Endothelial cell of umbilical vein (primary cell): ENCODE data around the gene SLC22A4. TPM values are rescaled to one million over a fixed set of nuclear protein-coding genes. Genes with fewer than 3 reads are reported as not detected.

ENCODE experiments used
- BruUV-seq: library from RNA; stranded (reverse); fragments of 400-500 nt; replicated peaks from 2 replicates; lab custom pipeline; 2021; lab: Mats Ljungman, UMichigan
- CTCF ChIA-PET: fragments of 300-600, 350-600 bp; sonication (Branson Sonifier 250); formaldehyde crosslinking; loops from one replicate; lab custom pipeline; 2021; ENCODE audit warnings: antibody characterized with exemption, inconsistent platforms; lab: Charles Lee
- POLR2A ChIA-PET: fragments of 300-600, 350-600 bp; sonication (Branson Sonifier 250); formaldehyde crosslinking; loops from one replicate; lab custom pipeline; 2021; ENCODE audit warnings: antibody characterized with exemption, inconsistent platforms; lab: Charles Lee
- DNase-seq: peaks from one replicate; pipeline ENCODE4 v3.0.0-alpha.2; 2011; ENCODE audit warnings: low read depth, low spot score
- FAIRE-seq: peaks from 2 replicates; lab custom pipeline; 2011; peaks lifted over from hg19 to GRCh38; lab: Jason Lieb, UNC
- H2AFZ ChIP-seq: 2 replicates; pipeline ENCODE4 v1.6.0; 2012; ENCODE audit warnings: low read depth, low read length, control low read depth, inconsistent platforms
- H3K27ac ChIP-seq: 2 replicates; pipeline ENCODE4 v1.5.1; 2011; ENCODE audit warnings: low read depth, mild to moderate bottlenecking, control low read depth, low read length, moderate library complexity; ENCODE audit not compliant: insufficient read depth
- H3K27me3 ChIP-seq, 2 experiments: 2 replicates each; pipeline versions ENCODE4 v1.6.0 to v1.6.1; 2011; ENCODE audit warnings: low read length in 2 of 2, mixed read lengths in 1 of 2; ENCODE audit not compliant: control insufficient read depth in 2 of 2, insufficient read depth in 2 of 2
- H3K36me3 ChIP-seq, 2 experiments: 2 replicates in 1 of 2; 3 replicates in 1 of 2; pipeline ENCODE4 v1.5.1; 2011; ENCODE audit warnings: low read length in 2 of 2, mild to moderate bottlenecking in 1 of 2, moderate library complexity in 1 of 2; ENCODE audit not compliant: control insufficient read depth in 2 of 2, insufficient read depth in 2 of 2; ENCODE audit errors: extremely low read depth in 1 of 2
- H3K4me1 ChIP-seq: 3 replicates; pipeline ENCODE4 v1.5.1; 2011; ENCODE audit warnings: mild to moderate bottlenecking, low read length; ENCODE audit not compliant: control insufficient read depth, insufficient read depth; ENCODE audit errors: extremely low read depth
- H3K4me2 ChIP-seq: 2 replicates; pipeline ENCODE4 v1.6.1; 2011; ENCODE audit warnings: low read length, control low read depth, mixed read lengths; ENCODE audit not compliant: insufficient read depth
- H3K4me3 ChIP-seq, 3 experiments: fragments of 200-600 bp in 1 of 3; sonication (generic), shearing (Covaris generic) in 1 of 3; replicated peaks in 1 of 3; 2 replicates each; pipeline ENCODE4 v1.5.1; 2011 to 2016; ENCODE audit warnings: control low read depth in 3 of 3, low read length in 3 of 3, mild to moderate bottlenecking in 2 of 3, inconsistent platforms in 1 of 3, low read depth in 1 of 3, moderate library complexity in 1 of 3; ENCODE audit not compliant: insufficient read depth in 1 of 3
- H3K79me2 ChIP-seq: 2 replicates; pipeline ENCODE4 v1.6.0; 2012; ENCODE audit warnings: low read length, inconsistent platforms; ENCODE audit not compliant: control insufficient read depth, insufficient read depth
- H3K9ac ChIP-seq: replicated peaks from 2 replicates; pipeline ENCODE3; 2011; ENCODE audit warnings: low read length, control low read depth; ENCODE audit not compliant: insufficient read depth; ENCODE audit errors: extremely low read depth
- H3K9me1 ChIP-seq: replicated peaks from 3 replicates; pipeline ENCODE4 v1.6.0; 2011; ENCODE audit warnings: mild to moderate bottlenecking, low read length; ENCODE audit not compliant: control insufficient read depth, insufficient read depth; ENCODE audit errors: extremely low read depth
- H3K9me3 ChIP-seq: replicated peaks from 2 replicates; pipeline ENCODE4 v1.5.1; 2012; ENCODE audit warnings: low read length, inconsistent platforms; ENCODE audit not compliant: control insufficient read depth, insufficient read depth
- H4K20me1 ChIP-seq: replicated peaks from 2 replicates; pipeline ENCODE3; 2011; ENCODE audit warnings: mild to moderate bottlenecking, low read length; ENCODE audit not compliant: control insufficient read depth, insufficient read depth; ENCODE audit errors: extremely low read depth
- EZH2 ChIP-seq: IDR thresholded peaks from 2 replicates; pipeline ENCODE4 v1.6.1; 2012; ENCODE audit warnings: borderline replicate concordance, low read depth, mild to moderate bottlenecking, moderate library complexity, low read length, inconsistent platforms; ENCODE audit not compliant: severe bottlenecking
- FOS ChIP-seq: IDR thresholded peaks from 2 replicates; pipeline ENCODE4 v1.6.1; 2011; ENCODE audit warnings: mild to moderate bottlenecking, low read length, moderate library complexity, borderline replicate concordance; ENCODE audit not compliant: insufficient read depth
- GATA2 ChIP-seq: IDR thresholded peaks from 2 replicates; pipeline ENCODE4 v1.7.0; 2011; ENCODE audit warnings: low read depth, mild to moderate bottlenecking, moderate library complexity, mixed read lengths, low read length; ENCODE audit not compliant: insufficient read length, insufficient read depth
- MYC ChIP-seq: IDR thresholded peaks from one replicate; pipeline ENCODE4 v1.6.1; 2011; ENCODE audit warnings: mild to moderate bottlenecking, low read depth, low read length
- POLR2A ChIP-seq: IDR thresholded peaks from 2 replicates; pipeline ENCODE4 v1.6.1; 2012; ENCODE audit warnings: low read depth, mild to moderate bottlenecking, control low read depth, low read length
- POLR2AphosphoS5 ChIP-seq: IDR thresholded peaks from 2 replicates; pipeline ENCODE4 v1.6.1; 2012; ENCODE audit warnings: low read depth, mild to moderate bottlenecking, control low read depth, low read length, moderate library complexity; ENCODE audit not compliant: insufficient read depth
- dilution Hi-C: fragments of 300-500 bp; cut with MboI; formaldehyde crosslinking; loops from one replicate; pipeline ENCODE4 v1.15.0; 2019; ENCODE audit warnings: low sequenced_read_pairs; ENCODE audit not compliant: extremely low pct_ligation_motif_present
- intact Hi-C: fragments of 100-400 bp; cut with micrococcal nuclease; formaldehyde crosslinking; loops from one replicate; pipeline ENCODE4 v1.10.0; 2022
- polyA plus RNA-seq, 4 experiments: library from polyadenylated mRNA; depleted of rRNA in 3 of 4; stranded (reverse) in 3 of 4; unstranded in 1 of 4; fragments of >200 nt; gene quantifications; 2 replicates each; pipeline versions ENCODE4 v1.2.1 to v1.2.3, GENCODE V29; 2011 to 2012; ENCODE audit warnings: missing spikeins in 1 of 4
- total RNA-seq: library from RNA; stranded (reverse); gene quantifications from 2 replicates; pipeline ENCODE4 v1.2.3, GENCODE V29; 2021

Gene SLC22A4
- total and polyA plus RNA-seq, 2 donors (not counting 3 experiments of a cell fraction or from before 2014, with no cell fraction given): 4.9 to 6.9 TPM

- H3K27ac ChIP-seq: no peak overlapping the region
- H3K9ac ChIP-seq: no peak overlapping the region
- ChIA-PET POLR2A (no interaction called here), CTCF (interaction anchor here (1.2 to 2.2 kb wide), 3 partner anchors 9 to 135 kb away, joined by 3 to 8 read pairs (median 4); no protein-coding TSS in a partner anchor)
- DNase-seq: no peak
- no peak overlapping the region for H3K4me2 ChIP-seq
- no peaks in the 10 kb centered on the region for H3K9me3 ChIP-seq
- dilution Hi-C loops: no loop called here
- intact Hi-C loops: no loop called here
- no peak overlapping the region for H3K4me3 ChIP-seq
- no TSS peak for BruUV-seq
- H4K20me1 ChIP-seq: no peaks in the 10 kb centered on the region
- no peaks in the 10 kb centered on the region for H3K9me1 ChIP-seq
- TF ChIP-seq GATA2 (no peak), FOS (no peak), POLR2AphosphoS5 (no peak)
- H2AFZ ChIP-seq: no peak overlapping the region
- no peak for FAIRE-seq
- no peaks in the 10 kb centered on the region for H3K36me3 ChIP-seq
- H3K79me2 ChIP-seq: no peaks in the 10 kb centered on the region
- no peaks in the 10 kb centered on the region for H3K27me3 ChIP-seq
- peaks cover 5% of the 10 kb centered on the region for H3K4me1 ChIP-seq
These were observed 78.3 kb downstream of the SLC22A4 start for GRCh38 chr5:132372542-132372941.

- ChIA-PET CTCF (interaction anchor here (1.1 to 2.6 kb wide), 4 partner anchors 7 to 507 kb away, joined by 3 to 5 read pairs (median 3); no protein-coding TSS in a partner anchor), POLR2A (no interaction called here)
- dilution Hi-C loops (no loop called here), intact Hi-C loops (no loop called here)
- Histone ChIP-seq H3K27me3 (no peaks in the 10 kb centered on the region), H4K20me1 (no peaks in the 10 kb centered on the region), H3K27ac (no peak overlapping the region), H2AFZ (no peak overlapping the region), H3K9me3 (no peaks in the 10 kb centered on the region), H3K4me1 (no peaks in the 10 kb centered on the region), H3K9me1 (no peaks in the 10 kb centered on the region), H3K4me3 (no peak overlapping the region), H3K9ac (no peak overlapping the region), H3K79me2 (no peaks in the 10 kb centered on the region), H3K4me2 (no peak overlapping the region), H3K36me3 (no peaks in the 10 kb centered on the region)
- TF ChIP-seq POLR2A (no peak), GATA2 (no peak), MYC (no peak), POLR2AphosphoS5 (no peak), EZH2 (no peak)
- no TSS peak for BruUV-seq
- no peak for DNase-seq
- no peak for FAIRE-seq
These were observed 81.8 kb downstream of the SLC22A4 start for GRCh38 chr5:132375957-132376356.
